B cell (primary cell): ENCODE results near the gene OMA1. TPM values are rescaled to one million over a fixed set of nuclear protein-coding genes. Genes with fewer than 3 reads are reported as not detected.
A peak's percentile ranks its signal among the peaks of the same experiment; 100 is the strongest.

Experiments
- ATAC-seq: fragments of 200-7000 bp; cut with Tn5 transposase; one replicate; pipeline ENCODE4 v1.10.0; 2021; ENCODE audit warnings: low read depth, mild to moderate bottlenecking, moderate number of reproducible peaks, moderate library complexity
- CTCF ChIA-PET: fragments of 350-600 bp; sonication (Branson Sonifier 250); formaldehyde crosslinking; loops from one replicate; lab custom pipeline; 2021; ENCODE audit warnings: antibody characterized with exemption, inconsistent platforms; lab: Charles Lee
- POLR2A ChIA-PET: fragments of 350-600 bp; sonication (Branson Sonifier 250); formaldehyde crosslinking; loops from one replicate; lab custom pipeline; 2021; ENCODE audit warnings: antibody characterized with exemption; lab: Charles Lee
- DNase-seq: peaks from one replicate; pipeline ENCODE4 v3.0.0; 2013
- H2AFZ ChIP-seq: 2 replicates; pipeline ENCODE4 v1.6.1; 2012; ENCODE audit warnings: mild to moderate bottlenecking, low read depth, low read length; ENCODE audit not compliant: insufficient read depth, poor library complexity, severe bottlenecking
- H3K27ac ChIP-seq, 2 donors: 1 replicate in 1 of 2; 2 replicates in 1 of 2; pipeline ENCODE4 v1.5.1; 2012 to 2013; ENCODE audit warnings: low read length in 2 of 2, mild to moderate bottlenecking in 2 of 2, moderate library complexity in 1 of 2
- H3K27me3 ChIP-seq, 4 experiments: fragments of 200-600 bp in 1 of 4; sonication (generic) in 1 of 4; replicated peaks in 1 of 4; 1 replicate in 2 of 4; 2 replicates in 2 of 4; pipeline versions ENCODE4 v1.6.1 to v1.7.0; 2013 to 2016; ENCODE audit warnings: low read length in 3 of 4, mild to moderate bottlenecking in 2 of 4, mixed read lengths in 1 of 4, moderate library complexity in 1 of 4; ENCODE audit not compliant: insufficient read depth in 4 of 4, control insufficient read depth in 3 of 4; ENCODE audit errors: control extremely low read depth in 1 of 4
- H3K36me3 ChIP-seq, 2 experiments: replicated peaks in 1 of 2; 1 replicate in 1 of 2; 2 replicates in 1 of 2; pipeline versions ENCODE4 v1.6.1 to v1.7.1; 2013; ENCODE audit warnings: low read length in 1 of 2; ENCODE audit not compliant: insufficient read depth in 2 of 2, control insufficient read depth in 1 of 2; ENCODE audit errors: control extremely low read depth in 1 of 2, extremely low read depth in 1 of 2
- H3K4me1 ChIP-seq, 2 donors: fragments of 200-600 bp in 1 of 2; sonication (generic) in 1 of 2; 1 replicate in 1 of 2; 2 replicates in 1 of 2; pipeline versions ENCODE4 v1.5.1 to v1.6.1; 2013 to 2017; ENCODE audit warnings: low read length in 2 of 2; ENCODE audit not compliant: control insufficient read depth in 2 of 2, insufficient read depth in 2 of 2
- H3K4me2 ChIP-seq: replicated peaks from 2 replicates; pipeline ENCODE3; 2012; ENCODE audit warnings: mild to moderate bottlenecking, low read depth, low read length; ENCODE audit not compliant: poor library complexity, severe bottlenecking
- H3K4me3 ChIP-seq, 5 experiments: fragments of 200-600 bp in 1 of 5; sonication (generic) in 1 of 5; 1 replicate in 3 of 5; 2 replicates in 2 of 5; pipeline versions ENCODE4 v1.5.1 to v1.7.0; 2011 to 2016; ENCODE audit warnings: low read length in 4 of 5, mild to moderate bottlenecking in 4 of 5, low read depth in 2 of 5, control low read depth in 1 of 5, moderate library complexity in 1 of 5; ENCODE audit not compliant: insufficient read depth in 1 of 5; ENCODE audit errors: control extremely low read depth in 1 of 5, extremely low read depth in 1 of 5
- H3K79me2 ChIP-seq: fragments of 200-600 bp; sonication (generic); one replicate; pipeline ENCODE4 v1.6.0; 2016; ENCODE audit warnings: low read length; ENCODE audit not compliant: control insufficient read depth, insufficient read depth
- H3K9ac ChIP-seq: fragments of 200-600 bp; sonication (generic); 2 replicates; pipeline ENCODE4 v1.6.1; 2017; ENCODE audit warnings: mild to moderate bottlenecking, low read length, moderate library complexity
- H3K9me3 ChIP-seq, 3 donors: one replicate each; pipeline versions ENCODE4 v1.6.1 to v1.7.1; 2013; ENCODE audit warnings: low read length in 2 of 3; ENCODE audit not compliant: control insufficient read depth in 2 of 3, insufficient read depth in 1 of 3; ENCODE audit errors: control extremely low read depth in 1 of 3
- H4K20me1 ChIP-seq: 2 replicates; pipeline ENCODE4 v1.6.0; 2012; ENCODE audit warnings: mild to moderate bottlenecking, low read length; ENCODE audit not compliant: insufficient read depth, control insufficient read depth, poor library complexity, severe bottlenecking
- H3K27ac Mint-ChIP-seq: one replicate; pipeline ENCODE4 v1.8.0; 2021; ENCODE audit warnings: mixed read lengths
- H3K27me3 Mint-ChIP-seq: one replicate; pipeline ENCODE4 v1.8.0; 2021; ENCODE audit warnings: mixed read lengths
- H3K4me1 Mint-ChIP-seq: one replicate; pipeline ENCODE4 v1.8.0; 2021; ENCODE audit warnings: mixed read lengths
- H3K4me3 Mint-ChIP-seq: one replicate; pipeline ENCODE4 v1.8.0; 2021; ENCODE audit warnings: mixed read lengths
- H3K9me3 Mint-ChIP-seq: one replicate; pipeline ENCODE4 v1.8.0; 2022; ENCODE audit warnings: mixed read lengths; ENCODE audit not compliant: insufficient read depth
- CTCF ChIP-seq: fragments of 200-600 bp; IDR thresholded peaks from one replicate; pipeline ENCODE4 v1.8.0; 2022; ENCODE audit warnings: antibody characterized with exemption, mild to moderate bottlenecking
- EZH2 ChIP-seq: IDR thresholded peaks from 2 replicates; pipeline ENCODE4 v1.6.1; 2012; ENCODE audit warnings: borderline replicate concordance, low read depth, mild to moderate bottlenecking, moderate library complexity, low read length; ENCODE audit not compliant: insufficient read depth, poor library complexity, severe bottlenecking
- WGBS: methylation state at CpG from one replicate; pipeline ENCODE4 v1.1.5; 2013; ENCODE audit warnings: missing lambda C conversion rate; ENCODE audit not compliant: insufficient coverage; 5-methylcytosine and 5-hydroxymethylcytosine counted together
- intact Hi-C: fragments of 100-400 bp; cut with micrococcal nuclease; formaldehyde crosslinking; loops from one replicate; pipeline ENCODE4 v1.10.0; 2022
- polyA plus RNA-seq: library from polyadenylated mRNA; depleted of rRNA; stranded (reverse); fragments of >200 nt; gene quantifications from 2 replicates; pipeline ENCODE4 v1.2.3, GENCODE V29; 2012
- total RNA-seq, 2 donors: library from RNA; stranded (reverse); fragments of 120-200 nt in 1 of 2; gene quantifications; 1 replicate in 1 of 2; 2 replicates in 1 of 2; pipeline versions ENCODE4 v1.2.3 to v1.2.4, GENCODE V29; 2013 to 2022

OMA1 gene
- total and polyA plus RNA-seq, 2 donors (not counting 1 experiment from before 2014, with no cell fraction given) = 22.8 to 67.5 TPM

DNA sequence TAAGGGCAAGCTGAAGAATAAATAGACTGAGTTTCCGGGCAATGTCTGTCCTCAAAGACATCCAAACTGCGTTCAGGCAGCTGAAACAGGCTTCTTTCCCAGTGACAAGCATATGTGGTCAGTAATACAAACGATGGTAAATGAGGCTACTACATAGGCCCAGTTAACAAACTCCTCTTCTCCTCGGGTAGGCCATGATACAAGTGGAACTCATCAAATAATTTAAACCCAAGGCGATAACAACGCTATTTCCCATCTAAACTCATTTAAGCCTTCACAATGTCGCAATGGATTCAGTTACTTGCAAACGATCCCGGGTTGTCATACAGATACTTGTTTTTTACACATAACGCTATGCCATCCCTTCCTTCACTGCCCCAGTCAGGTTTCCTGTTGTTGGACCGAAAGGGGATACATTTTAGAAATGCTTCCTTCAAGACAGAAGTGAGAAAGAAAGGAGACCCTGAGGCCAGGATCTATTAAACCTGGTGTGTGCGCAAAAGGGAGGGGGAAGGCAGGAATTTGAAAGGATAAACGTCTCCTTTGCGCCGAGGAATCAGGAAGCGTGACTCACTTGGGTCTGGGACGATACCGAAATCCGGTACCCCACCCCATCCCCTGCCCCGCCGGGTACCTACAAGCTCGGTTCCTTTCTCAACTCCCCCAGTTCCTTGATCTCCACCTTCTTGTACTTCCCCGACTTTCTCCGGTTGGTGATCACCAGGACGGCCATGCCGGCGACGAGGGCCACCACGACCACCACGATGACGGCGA lies 29.2 kb upstream of the OMA1 start:
- H3K4me3 Mint-ChIP-seq = peak overlapping the region; percentile 78
- ATAC-seq (no peak), DNase-seq (no peak)
- no peak overlapping the region for H3K27ac Mint-ChIP-seq
- no peak overlapping the region for H3K27ac ChIP-seq
- H4K20me1 ChIP-seq = no peaks in the 10 kb centered on the region
- POLR2A ChIA-PET = no interaction called here
- H3K4me1 ChIP-seq = peaks cover 9 to 17% of the 10 kb centered on the region in 2 donors
- H3K9ac ChIP-seq = peak overlapping the region; percentile 20
- H3K4me3 ChIP-seq = peak overlapping the region in 4 of 5 experiments; percentile 25 to 41 (median 31)
- H3K9me3 Mint-ChIP-seq = no peaks in the 10 kb centered on the region
- peaks cover 25% of the 10 kb centered on the region for H3K4me1 Mint-ChIP-seq
- H3K79me2 ChIP-seq = no peaks in the 10 kb centered on the region
- H3K9me3 ChIP-seq = peaks cover 0 to 12% (median 1%) of the 10 kb centered on the region in 3 donors
- WGBS = 46% methylated on average over 27 of the region's 32 CpGs
- intact Hi-C loops = no loop called here
- H3K27me3 ChIP-seq = peaks cover 0 to 61% (median 48%) of the 10 kb centered on the region in 4 experiments
- TF ChIP-seq CTCF (no peak), EZH2 (no peak)
- CTCF ChIA-PET = no interaction called here
- H2AFZ ChIP-seq = peak overlapping the region; percentile 65
- no peaks in the 10 kb centered on the region for H3K36me3 ChIP-seq
- H3K4me2 ChIP-seq = peak overlapping the region; percentile 65
- H3K27me3 Mint-ChIP-seq = peaks cover 70% of the 10 kb centered on the region

DNA sequence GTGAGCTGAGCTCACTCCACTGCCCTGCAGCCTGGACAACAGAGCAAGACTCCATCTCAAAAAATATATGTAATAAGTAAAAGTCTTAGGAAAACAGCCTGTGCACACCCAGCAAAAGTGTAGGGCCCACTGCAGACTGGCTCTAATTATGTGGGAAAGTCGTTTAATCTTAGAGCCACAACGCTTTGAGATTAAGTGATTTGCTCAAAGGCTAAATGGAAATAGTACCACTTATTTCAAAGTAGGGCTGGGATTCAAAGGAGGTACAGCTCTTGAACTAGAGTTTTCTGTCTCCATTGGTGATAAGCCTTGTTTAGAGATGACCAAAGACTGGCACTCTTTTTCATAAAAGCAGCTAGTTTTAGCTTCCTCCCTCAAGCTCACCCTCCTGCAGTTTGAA lies 28.3 kb upstream of the OMA1 start:
- Histone ChIP-seq H2AFZ (no peak overlapping the region), H3K9me3 (peaks cover 0 to 12% (median 1%) of the 10 kb centered on the region in 3 donors), H3K4me1 (peaks cover 9 to 17% of the 10 kb centered on the region in 2 donors), H3K27me3 (peaks cover 0 to 61% (median 52%) of the 10 kb centered on the region in 4 experiments), H3K27ac (no peak overlapping the region), H3K9ac (no peak overlapping the region), H3K4me3 (no peak overlapping the region), H3K36me3 (no peaks in the 10 kb centered on the region), H4K20me1 (no peaks in the 10 kb centered on the region), H3K79me2 (no peaks in the 10 kb centered on the region), H3K4me2 (no peak overlapping the region)
- no peak overlapping the region for H3K4me3 Mint-ChIP-seq
- peaks cover 25% of the 10 kb centered on the region for H3K4me1 Mint-ChIP-seq
- ATAC-seq = no peak
- H3K27me3 Mint-ChIP-seq = peaks cover 74% of the 10 kb centered on the region
- TF ChIP-seq EZH2 (no peak), CTCF (no peak)
- intact Hi-C loops = no loop called here
- no peak overlapping the region for H3K27ac Mint-ChIP-seq
- H3K9me3 Mint-ChIP-seq = no peaks in the 10 kb centered on the region
- WGBS = 100% methylated on average over 1 of the region's 2 CpGs
- ChIA-PET POLR2A (no interaction called here), CTCF (no interaction called here)
- no peak for DNase-seq
